Nephron (organoid): Measurements from ENCODE around the gene MGMT.

Experiments
- H3K27ac Mint-ChIP-seq, 3 experiments: 2 replicates each; pipeline ENCODE4 v1.8.0; 2020; ENCODE audit warnings: mixed read lengths in 3 of 3, mild to moderate bottlenecking in 2 of 3, moderate library complexity in 1 of 3
- H3K27me3 Mint-ChIP-seq: 2 replicates; pipeline ENCODE4 v1.8.0; 2021; ENCODE audit warnings: low read depth, mild to moderate bottlenecking, moderate library complexity, mixed read lengths
- H3K36me3 Mint-ChIP-seq: 2 replicates; pipeline ENCODE4 v1.8.0; 2020; ENCODE audit warnings: low read depth, mixed read lengths
- H3K4me1 Mint-ChIP-seq: 2 replicates; pipeline ENCODE4 v1.8.0; 2020; ENCODE audit warnings: mixed read lengths
- H3K4me3 Mint-ChIP-seq, 3 experiments: 2 replicates each; pipeline ENCODE4 v1.8.0; 2020; ENCODE audit warnings: mild to moderate bottlenecking in 3 of 3, mixed read lengths in 3 of 3, moderate library complexity in 2 of 3
- H3K9me3 Mint-ChIP-seq: 2 replicates; pipeline ENCODE4 v1.8.0; 2020; ENCODE audit warnings: mixed read lengths
- TF ChIP-seq, protein P1 (sequence below), 3 experiments: fragments of 200-600 bp; sonication (generic); IDR thresholded peaks; one replicate each; pipeline ENCODE4 v1.5.0; 2021; ENCODE audit warnings: antibody characterized with exemption in 3 of 3; ENCODE audit not compliant: unreplicated experiment in 3 of 3

MGMT gene

DNA sequence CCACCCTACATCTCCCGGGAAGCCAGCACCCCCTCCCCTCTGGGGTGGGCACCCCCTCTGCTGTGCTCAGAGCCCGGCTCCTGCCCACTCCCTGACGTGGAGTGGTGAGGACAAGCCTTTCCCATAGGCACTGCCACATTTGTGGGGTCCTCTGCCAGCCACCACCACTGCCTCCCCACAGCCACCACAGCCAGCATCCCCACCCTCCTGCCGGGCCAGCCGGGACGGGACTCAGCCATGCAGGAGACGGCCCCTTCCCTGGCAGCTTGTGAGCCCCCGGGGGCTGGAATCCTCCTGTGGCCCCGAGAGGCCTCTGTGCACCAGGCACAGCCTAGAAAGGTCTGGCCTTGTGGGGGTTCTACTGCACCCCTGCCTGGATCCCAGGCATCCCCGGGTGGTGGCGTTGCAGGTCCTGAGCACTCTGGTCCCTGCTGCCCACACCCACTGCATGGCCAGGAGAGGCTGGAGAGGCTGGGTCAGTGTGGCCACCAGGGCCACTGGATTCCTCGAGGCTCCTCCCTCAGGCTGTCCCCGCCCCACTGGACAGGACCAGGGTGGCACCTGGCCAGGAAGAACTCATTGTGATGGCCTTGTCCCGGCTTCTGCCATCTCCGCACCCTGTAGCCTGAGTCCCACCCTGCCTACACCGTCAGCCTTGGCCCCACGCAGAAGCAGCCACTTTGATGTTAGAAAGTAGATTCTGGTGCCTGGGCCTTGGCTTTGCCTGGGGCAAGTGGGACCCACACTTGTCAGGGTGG lies 349.0 kb downstream of the MGMT start:
- peaks cover 9% of the 10 kb centered on the region for H3K4me1 Mint-ChIP-seq
- H3K27me3 Mint-ChIP-seq: peaks cover 5% of the 10 kb centered on the region
- peaks cover 12% of the 10 kb centered on the region for H3K36me3 Mint-ChIP-seq
- H3K4me3 Mint-ChIP-seq: no peak overlapping the region
- TF ChIP-seq, protein P1, sequence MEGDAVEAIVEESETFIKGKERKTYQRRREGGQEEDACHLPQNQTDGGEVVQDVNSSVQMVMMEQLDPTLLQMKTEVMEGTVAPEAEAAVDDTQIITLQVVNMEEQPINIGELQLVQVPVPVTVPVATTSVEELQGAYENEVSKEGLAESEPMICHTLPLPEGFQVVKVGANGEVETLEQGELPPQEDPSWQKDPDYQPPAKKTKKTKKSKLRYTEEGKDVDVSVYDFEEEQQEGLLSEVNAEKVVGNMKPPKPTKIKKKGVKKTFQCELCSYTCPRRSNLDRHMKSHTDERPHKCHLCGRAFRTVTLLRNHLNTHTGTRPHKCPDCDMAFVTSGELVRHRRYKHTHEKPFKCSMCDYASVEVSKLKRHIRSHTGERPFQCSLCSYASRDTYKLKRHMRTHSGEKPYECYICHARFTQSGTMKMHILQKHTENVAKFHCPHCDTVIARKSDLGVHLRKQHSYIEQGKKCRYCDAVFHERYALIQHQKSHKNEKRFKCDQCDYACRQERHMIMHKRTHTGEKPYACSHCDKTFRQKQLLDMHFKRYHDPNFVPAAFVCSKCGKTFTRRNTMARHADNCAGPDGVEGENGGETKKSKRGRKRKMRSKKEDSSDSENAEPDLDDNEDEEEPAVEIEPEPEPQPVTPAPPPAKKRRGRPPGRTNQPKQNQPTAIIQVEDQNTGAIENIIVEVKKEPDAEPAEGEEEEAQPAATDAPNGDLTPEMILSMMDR (IDR thresholded peaks at IDR 0.05; ENCODE audit: unreplicated experiment in 3 of 3): no peak
- H3K9me3 Mint-ChIP-seq: peaks cover 14% of the 10 kb centered on the region
- H3K27ac Mint-ChIP-seq: no peak overlapping the region

DNA sequence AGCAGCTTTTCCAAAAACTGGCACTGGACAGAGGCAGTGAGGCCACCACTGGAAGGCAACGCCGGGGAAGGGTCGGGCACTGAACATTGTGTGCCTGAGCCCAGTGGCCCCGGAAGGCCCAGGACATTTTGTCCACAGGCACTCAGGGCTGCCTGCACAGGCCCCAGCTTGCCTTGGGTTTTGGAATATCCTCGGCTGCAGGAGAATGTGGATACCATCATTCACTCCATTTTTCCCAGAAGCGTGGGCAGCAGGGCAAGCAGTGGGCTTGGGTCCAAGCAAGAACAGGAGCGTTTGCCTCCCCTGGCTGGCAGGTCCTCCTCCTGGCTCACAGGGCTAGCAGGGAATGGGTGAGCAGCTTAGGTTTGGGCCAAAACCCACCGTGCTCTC lies 349.6 kb downstream of the MGMT start:
- Mint-ChIP-seq H3K9me3 (peaks cover 14% of the 10 kb centered on the region), H3K27ac (no peak overlapping the region), H3K4me1 (peaks cover 9% of the 10 kb centered on the region), H3K4me3 (no peak overlapping the region), H3K27me3 (peaks cover 5% of the 10 kb centered on the region), H3K36me3 (peaks cover 16% of the 10 kb centered on the region)
- TF ChIP-seq, protein P1 (IDR thresholded peaks at IDR 0.05; ENCODE audit: unreplicated experiment in 3 of 3): no peak
